ENCODE data around the gene SNAP47.

DNA sequence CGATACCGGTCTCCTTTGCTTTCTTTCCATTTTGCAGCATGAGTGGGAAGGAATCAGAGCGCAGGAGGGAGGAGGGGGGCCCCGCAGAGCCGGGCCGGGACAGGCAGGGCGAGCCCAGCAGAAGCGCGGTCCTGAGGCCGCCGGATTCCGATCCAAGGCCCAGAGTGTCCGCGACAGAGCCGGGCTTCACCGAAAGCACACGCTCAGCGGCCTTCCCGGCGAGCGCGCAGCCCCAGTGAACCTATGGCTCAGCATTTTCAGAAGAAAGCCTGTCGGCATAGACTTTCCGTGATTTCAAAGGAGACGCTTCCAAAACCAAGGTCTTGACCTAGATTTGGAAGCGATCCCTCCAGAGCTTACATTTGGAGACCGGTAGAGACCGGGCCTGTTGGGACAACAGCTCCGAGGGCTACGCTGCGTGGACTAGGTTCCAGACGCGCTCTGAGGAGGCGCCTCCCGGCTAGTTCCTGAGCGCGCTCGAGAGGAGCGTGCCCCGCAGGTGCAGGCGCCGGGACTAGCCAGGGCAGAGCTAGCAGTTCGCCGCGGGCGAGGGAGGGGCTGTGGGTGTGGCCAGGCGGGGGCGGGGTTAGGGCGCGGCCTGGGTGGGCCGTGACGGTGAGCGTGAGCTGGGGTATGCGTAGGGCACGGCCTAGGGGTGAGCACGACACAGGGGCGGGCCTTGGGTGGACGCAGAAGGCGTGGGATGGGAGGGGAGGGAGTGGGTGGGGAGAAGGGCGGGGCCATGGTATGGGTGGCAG lies 52.5 kb downstream of the SNAP47 start:
- TF ChIP-seq SUZ12 (IDR thresholded peaks at IDR 0.05) (no peak), FOXA1 (IDR thresholded peaks at IDR 0.05) (no peak), ZNF384 (IDR thresholded peaks at IDR 0.05) (no peak)

All from HEK293T (cell line).